GM18511 (cell line): ENCODE results near the gene GLYATL1.
A peak's percentile ranks its signal among the peaks of the same experiment; 100 is the strongest.
"Not testable (repeated sequence)": the region's sequence is repeated elsewhere in the genome, so short reads cannot be mapped to it uniquely, and the experiment has no call there.

Experiments used
- ATAC-seq: cut with Tn5 transposase; IDR thresholded peaks from one replicate; pipeline ENCODE4 v1.9.1; 2021; ENCODE audit warnings: mild to moderate bottlenecking, moderate library complexity; ENCODE audit not compliant: unreplicated experiment

The GLYATL1 gene

GRCh38 chr11:58992489-58992888, 53.2 kb downstream of the GLYATL1 start:
- no peak for ATAC-seq

- no peak for ATAC-seq
Measured at GRCh38 chr11:58994171-58994570, 54.9 kb downstream of the GLYATL1 start.

- ATAC-seq: peak; percentile 10
Measured at GRCh38 chr11:58998480-58999290, 59.4 kb downstream of the GLYATL1 start.

GRCh38 chr11:58999291-58999680, 60.0 kb downstream of the GLYATL1 start:
- ATAC-seq: peak; percentile 85

GRCh38 chr11:59000003-59000402, 60.7 kb downstream of the GLYATL1 start:
- ATAC-seq: no peak

- ATAC-seq: not testable (repeated sequence)
Measured at GRCh38 chr11:59002006-59002405, 62.7 kb downstream of the GLYATL1 start.
